ENCODE measurements around the gene TRAF7. TPM values are rescaled to one million over a fixed set of nuclear protein-coding genes. Genes with fewer than 3 reads are reported as not detected.

TRAF7 gene
- total and polyA plus RNA-seq, 2 of the 8 experiments (the other 6 are each of a cell fraction or from before 2014, with no cell fraction given): 96.8 to 148 TPM

DNA sequence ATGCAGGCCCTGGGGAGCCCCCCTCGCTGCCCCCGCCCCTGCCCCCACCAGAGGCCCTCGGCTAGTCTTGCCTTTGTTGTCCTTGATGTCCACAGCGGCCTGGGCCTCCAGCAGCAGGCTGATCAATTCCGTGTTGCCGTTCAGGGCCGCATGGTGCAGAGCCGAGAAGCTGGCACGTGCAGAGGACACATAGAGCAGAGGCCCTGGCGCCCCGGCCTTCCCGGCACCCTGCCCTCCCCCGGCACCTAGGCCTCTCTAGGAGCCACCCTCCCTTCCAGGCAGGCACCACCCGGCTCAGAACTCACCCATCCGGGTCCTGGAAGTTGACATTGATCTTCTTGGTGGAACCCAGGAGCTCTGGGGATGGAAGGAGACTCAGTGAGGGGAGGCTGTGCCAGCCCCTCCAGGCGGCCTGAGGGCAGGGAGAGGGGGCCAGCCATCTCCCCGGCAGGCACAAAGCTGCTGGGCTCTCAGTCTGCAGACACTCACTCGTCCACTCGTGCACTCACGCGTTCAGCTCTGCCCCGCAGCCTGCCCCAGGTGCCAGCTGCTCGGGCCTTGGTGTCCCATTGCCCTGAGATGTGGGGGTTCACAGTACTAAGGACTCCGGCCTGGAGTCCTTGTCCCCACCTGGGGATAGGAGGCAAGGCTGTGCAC is 34.5 kb downstream of the TRAF7 start (continued):
- TF ChIP-seq SUZ12 (IDR thresholded peaks at IDR 0.05; ENCODE audit: low read length) (no peak), SP1 (IDR thresholded peaks at IDR 0.05; ENCODE audit: low read depth, low read length) (no peak), KDM5A (IDR thresholded peaks at IDR 0.05; ENCODE audit: low read length) (no peak), BACH1 (IDR thresholded peaks at IDR 0.05; ENCODE audit: low read length) (no peak), YY1 (IDR thresholded peaks at IDR 0.05; ENCODE audit: low read depth, low read length) (no peak), SIRT6 (IDR thresholded peaks at IDR 0.05; ENCODE audit: low read length) (no peak), POLR2AphosphoS5 (IDR thresholded peaks at IDR 0.05; ENCODE audit: low read depth, low read length) (no peak), SAP30 (IDR thresholded peaks at IDR 0.05; ENCODE audit: insufficient read depth, insufficient replicate concordance, low read length) (no peak)
- TF ChIP-seq, protein P1, sequence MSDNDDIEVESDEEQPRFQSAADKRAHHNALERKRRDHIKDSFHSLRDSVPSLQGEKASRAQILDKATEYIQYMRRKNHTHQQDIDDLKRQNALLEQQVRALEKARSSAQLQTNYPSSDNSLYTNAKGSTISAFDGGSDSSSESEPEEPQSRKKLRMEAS (IDR thresholded peaks at IDR 0.05): no peak
